HK-2 (cell line): Measurements from ENCODE around the gene SLC26A2.
"Not testable (repeated sequence)": the region's sequence is repeated elsewhere in the genome, so short reads cannot be mapped to it uniquely, and the experiment has no call there.

ENCODE experiments used
- DNase-seq: peaks from one replicate; pipeline ENCODE4 v3.0.0-alpha.2; 2018; ENCODE audit not compliant: unreplicated experiment

SLC26A2 gene

DNA sequence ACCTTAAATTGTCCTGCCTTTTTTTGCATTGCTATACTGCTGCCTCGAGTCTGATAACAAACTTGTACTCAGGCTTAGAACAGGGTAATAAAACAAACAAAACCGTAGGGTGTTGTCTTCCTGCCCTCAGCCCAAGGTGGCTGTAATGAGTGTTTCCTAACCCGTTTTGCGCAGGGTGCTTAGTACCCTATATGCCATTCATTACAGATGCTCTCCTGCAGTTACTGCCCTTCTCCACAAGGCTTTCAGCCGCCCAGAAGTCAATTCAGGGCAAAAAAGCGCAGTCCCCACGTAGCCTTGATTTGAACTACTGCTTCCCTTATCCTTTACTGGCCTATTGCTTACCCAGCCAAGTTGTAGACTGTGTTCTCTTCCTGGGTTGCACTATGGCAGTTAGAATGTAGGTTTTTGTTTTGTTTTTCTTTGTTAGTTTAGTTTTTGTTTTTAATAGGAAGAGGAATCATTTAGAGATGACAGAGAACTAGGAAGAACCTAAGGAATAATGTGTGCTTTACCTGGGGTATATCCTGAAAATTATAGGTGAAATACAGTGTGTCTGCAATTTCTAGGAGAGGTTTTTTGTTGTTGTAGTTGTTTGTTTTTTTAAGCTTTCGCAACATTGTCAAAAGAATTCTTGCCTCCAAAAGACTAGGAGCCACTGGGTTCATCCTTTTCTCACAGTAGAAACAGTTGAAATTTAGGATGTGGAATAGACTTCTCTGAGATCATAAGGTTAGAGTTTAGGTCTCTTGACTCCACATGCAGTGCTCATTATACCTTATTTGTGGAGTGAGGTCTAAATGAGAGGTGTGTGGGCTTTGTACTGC, 41.3 kb downstream of the SLC26A2 start:
- DNase-seq, result peak; percentile 33

DNA sequence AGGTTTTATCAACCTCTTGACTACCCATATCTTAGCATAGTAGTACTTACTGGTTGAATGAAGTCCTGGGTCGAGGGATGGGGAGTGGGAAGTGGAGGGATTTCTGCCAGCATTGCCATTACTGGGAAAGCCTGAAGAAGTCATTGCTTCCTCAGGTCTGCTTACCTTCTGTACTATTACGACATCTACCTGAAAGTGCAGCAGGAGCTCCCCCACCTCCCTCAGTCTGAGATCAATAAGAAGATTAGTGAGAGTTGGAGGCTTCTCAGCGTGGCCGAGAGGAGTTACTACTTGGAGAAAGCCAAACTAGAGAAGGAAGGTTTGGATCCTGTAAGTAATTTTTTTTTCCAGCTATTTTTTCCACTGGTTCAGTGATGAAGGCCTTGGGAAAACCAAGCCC, 45.8 kb downstream of the SLC26A2 start:
- DNase-seq, result no peak

DNA sequence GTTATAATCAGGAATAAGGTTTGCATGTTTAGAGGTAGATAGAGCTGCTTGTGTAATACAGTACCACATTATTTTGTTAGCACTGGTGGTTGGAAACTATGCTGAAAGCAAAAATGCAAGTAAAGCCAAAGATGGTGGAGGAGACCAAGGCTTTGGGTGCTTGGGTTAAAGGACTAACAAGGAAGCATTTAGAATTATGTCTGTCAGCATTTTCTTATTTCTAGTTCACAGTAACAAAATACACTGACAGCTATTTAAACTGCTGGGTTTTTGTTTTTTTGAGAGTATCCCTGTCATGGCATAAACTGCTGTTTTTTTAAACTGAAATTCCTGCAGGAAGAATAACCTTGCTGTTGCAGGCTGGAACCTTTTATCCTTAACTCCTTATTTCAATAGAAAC, 46.5 kb downstream of the SLC26A2 start:
- no peak for DNase-seq

DNA sequence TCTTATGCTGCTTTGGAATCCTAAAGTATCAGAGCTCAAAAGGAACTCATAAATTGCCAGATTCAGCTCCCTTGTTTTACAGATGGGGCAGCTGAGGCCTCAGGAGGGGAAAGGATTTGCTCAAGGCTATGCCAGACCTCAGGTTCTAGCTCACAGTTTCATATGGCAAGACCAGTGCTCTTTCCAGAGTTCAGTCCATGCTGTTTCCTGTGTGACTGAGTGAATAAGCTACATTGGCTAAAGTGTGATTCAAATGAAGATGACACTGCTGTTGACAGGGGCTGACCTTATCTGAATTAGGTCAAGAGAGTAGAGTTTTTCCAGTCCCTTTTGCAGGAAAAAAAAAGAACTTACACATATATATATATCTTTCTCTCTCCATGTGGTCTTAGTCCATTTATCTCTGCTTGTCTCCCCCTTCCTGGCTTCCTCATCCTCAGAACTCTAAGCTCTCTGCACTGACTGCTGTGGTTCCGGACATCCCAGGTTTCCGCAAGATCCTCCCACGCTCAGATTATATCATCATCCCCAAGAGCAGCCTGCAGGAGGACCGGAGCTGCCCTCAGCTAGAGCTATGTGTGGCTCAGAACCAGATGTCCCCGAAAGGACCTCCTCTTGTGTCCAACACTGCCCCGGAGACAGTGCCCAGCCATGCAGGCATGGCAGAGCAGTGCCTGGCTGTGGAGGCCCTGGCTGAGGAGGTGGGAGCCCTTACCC, 49.3 kb downstream of the SLC26A2 start:
- DNase-seq, result no peak

DNA sequence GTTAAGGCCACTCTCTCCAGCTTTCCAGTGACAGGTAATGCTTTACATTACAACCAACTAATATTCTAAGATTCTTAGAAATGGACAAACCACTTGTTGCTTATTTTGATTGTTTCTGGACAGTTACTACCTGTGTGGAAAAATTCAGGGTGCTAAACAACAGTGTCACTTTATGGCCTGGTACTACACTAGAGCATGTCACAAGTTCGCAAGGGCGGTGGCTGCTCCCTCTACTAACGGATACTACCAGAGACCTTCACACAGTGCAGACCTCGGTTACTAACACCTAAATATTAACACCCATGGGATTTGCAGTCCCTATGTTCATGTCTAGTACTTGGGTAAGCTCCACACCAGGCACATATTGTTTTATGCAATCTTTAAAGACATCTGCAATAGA, 53.4 kb downstream of the SLC26A2 start:
- no peak for DNase-seq

DNA sequence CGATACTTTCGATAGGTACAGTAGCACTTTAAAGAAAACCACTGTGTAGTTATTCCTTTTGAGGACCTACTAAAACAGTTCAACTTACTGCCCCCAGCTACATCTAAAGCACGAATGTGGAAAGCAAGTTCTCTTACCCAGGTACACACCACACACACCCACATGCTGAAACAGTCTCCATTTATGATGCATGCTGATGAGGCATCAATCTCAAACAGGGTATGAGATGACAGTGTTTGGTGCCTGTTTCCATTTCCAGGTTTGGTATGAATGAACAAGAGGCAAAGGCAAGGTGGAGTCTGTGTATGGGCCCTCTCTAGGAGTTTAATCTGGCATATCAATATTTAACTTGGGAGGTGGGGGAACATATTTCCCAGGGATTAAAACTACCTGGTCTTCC, 53.9 kb downstream of the SLC26A2 start:
- no peak for DNase-seq

DNA sequence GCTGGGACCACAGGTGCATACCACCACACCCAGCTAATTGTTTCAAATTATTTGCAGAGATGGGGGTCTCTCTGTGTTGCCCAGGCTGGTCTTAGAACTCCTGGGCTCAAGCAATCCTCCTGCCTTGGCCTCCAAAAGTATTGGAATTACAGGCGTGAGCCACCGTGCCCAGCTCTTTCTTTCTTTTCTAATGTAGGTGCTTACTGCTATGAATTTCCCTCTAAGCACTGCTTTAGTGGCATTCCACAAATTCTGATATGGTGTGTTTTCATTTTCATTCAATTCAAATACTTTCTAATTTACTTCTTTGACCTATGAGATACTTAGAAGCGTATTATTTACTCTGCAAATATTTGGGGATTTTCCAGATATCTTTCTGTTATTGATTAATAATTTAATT, 54.9 kb downstream of the SLC26A2 start:
- no peak for DNase-seq

DNA sequence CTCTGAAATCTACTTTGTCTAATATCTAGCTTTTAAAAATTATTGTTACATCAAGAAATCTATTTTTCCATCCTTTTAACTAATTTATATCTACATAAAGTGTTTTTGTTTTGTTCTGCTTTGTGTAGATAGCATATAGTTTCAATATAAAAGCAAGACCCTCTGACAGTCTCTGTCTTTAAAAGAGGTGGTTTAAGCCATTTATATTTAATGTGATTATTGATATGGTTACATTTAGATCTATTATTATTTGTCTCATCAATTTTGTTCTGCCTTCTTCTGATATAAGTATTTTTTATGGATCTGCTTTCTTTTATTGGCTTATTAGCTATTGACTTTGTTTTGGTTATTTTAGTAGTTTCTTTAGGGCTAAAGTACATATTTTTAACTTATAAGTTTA, 56.0 kb downstream of the SLC26A2 start:
- DNase-seq, result no peak

DNA sequence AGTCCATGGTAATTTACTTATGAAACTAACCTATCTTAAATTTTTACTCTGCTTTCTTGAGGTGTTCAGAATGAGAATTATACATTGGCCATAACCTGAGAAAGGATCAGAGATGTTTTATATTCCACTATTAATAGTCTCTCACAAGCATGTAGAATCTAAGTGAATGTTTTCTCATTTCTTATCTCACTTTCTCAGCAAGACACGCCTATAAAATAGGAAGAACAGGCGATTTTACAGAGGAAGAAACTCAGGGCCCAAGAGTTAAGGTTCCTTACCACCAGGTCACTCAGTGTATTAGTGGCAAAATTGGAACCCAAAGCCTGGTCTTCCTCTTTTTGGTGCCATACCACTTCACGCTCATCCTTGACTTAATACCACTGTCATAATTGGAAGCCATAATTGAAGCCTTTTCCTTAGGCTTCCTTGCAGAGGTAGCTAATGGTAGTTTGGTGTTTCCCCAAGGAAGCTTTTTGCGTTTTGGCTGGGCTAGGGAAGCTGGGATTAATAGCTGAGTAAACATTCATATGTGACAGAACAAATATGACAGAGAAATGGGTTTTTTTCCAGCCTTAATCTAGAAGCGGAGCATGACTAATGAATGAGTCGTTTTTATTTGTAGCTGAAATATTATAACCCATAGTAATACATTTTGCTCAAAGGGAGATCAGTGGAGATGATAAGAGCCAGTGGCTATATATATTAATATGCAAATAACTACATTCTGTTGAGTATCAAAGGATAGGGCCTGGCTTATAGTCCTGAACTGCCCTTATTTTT, 56.9 kb downstream of the SLC26A2 start:
- DNase-seq, result no peak

DNA sequence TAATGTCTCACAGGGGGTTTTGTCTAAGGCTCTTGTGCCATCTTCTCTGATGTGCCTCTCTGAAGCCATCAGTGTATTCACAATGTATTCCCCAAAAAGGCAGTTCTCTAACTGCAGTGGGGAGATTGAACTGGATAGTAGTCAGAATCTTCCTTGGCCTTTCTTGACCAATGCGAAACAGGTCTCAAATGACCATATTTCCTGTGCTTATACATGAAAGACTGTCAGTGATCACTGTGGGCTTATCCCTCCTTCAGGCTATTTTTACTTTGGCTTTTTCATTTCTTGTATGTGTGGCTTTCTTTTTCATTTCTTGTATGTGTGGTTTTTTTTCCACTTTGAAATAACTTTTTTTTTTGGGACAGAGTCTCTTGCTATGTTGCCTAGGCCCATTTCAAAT, 59.7 kb downstream of the SLC26A2 start:
- no peak for DNase-seq

DNA sequence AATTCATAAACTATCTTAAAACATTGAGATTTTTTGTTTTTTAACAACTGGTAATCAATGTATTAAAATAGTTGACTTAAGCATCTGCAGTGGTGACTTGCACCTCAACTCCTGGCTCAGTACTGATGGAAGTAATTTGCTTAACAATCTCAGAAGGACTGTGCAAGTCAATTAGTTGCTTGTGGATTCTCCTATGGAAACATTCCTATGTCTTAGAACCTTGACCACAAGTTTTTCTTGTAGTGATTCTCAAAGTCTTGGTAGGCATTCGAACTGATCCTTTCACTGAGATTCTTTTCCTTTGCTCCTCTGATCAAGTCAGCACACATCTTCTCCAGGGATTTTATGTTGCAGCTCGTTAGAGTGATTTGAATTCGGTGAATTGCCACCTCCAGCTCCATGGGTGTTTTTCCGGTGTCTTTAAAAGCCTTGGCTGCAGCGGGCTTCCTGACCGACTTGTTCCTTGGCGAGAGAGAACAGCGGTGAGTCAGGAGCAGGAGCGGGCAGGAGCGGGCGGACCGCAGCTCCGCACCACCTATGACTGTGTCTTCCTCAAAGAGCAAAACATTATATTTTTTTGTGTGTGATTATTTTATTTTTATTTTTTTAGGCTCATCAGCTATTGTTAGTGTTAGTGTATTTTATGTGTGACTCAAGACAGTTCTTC, 61.1 kb downstream of the SLC26A2 start:
- peak; percentile 46 for DNase-seq

DNA sequence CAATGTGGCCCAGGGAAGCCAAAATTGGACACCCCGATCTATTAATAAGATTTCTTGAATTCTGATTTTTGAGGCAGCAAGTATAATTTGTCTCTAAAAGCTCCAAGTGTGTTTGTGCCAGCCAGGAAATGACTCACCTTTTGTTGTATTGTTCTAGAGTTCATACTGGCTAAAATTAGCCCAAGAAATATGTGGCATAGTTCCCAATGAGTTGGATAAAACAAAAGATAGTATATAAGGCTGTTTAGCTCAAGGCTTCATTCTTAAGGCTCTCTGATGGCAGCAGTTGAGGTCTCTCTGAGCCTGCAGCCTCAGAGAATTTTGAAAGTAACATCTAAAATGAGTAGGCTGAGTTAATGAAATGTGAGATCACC, 61.6 kb downstream of the SLC26A2 start:
- no peak for DNase-seq

DNA sequence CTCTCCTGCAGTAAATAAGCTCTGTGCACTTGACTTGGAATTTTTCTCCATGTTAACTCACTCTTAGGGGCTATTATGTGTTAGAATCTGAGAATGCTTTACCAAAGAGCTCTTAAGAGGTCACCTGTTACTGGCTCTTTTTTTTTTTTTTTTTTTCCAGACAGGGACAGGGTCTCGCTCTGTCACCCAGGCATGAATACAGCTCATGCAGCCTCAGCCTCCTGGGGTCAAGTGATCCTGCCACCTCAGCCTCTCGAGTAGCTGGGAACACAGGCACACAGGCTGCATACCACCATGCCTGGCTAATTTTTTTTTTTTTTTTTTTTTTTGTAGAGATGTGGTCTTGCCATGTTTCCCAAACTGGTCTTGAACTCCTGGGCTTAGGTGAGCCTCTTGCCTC, 62.1 kb downstream of the SLC26A2 start:
- DNase-seq, result peak; percentile 18

DNA sequence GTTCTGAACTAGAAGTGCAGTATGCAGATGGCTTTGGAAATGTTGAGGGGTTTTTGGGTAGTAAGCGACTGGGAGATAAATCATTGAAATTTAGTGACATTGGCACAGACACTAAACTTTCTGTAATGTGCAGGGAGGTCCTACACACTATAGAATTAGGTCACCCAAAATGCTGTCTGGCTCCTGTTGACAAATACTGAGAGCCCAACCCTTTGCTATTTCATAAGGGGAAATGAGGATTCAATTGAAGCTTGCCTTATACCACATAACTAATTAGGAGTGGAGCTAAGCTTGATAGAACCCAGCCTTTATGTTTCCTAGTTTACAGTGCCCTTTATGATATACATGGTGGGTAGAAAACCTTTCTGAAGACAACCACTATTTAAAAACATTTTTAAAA, 62.6 kb downstream of the SLC26A2 start:
- DNase-seq, result no peak

DNA sequence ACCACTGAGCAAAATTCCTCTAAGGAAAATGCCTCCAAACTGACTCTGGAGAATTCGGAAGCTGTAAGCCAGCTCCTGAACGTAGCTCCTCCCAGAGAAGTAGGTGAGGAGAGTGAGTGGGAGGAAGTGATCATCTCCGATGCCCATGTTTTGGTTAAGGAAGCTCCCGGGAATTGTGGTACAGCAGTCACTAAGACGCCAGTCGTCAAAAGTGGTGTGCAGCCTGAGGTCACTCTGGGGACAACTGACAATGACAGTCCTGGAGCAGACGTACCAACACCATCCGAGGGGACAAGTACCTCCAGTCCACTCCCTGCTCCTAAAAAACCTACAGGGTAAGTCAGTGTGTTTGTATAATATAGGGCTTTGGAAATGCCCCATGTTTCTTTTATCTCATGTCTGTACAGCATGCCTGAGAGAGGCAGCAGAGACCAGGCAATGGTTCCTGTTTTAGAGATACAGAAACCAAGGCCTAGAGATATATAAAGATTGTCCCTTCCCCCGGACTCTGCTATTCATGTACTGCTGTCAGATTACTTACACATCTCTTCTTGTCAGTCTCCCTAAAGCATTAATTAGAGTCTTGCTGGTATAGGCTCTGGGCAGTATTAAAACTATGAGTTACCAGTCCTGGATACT, 63.9 kb downstream of the SLC26A2 start:
- no peak for DNase-seq

DNA sequence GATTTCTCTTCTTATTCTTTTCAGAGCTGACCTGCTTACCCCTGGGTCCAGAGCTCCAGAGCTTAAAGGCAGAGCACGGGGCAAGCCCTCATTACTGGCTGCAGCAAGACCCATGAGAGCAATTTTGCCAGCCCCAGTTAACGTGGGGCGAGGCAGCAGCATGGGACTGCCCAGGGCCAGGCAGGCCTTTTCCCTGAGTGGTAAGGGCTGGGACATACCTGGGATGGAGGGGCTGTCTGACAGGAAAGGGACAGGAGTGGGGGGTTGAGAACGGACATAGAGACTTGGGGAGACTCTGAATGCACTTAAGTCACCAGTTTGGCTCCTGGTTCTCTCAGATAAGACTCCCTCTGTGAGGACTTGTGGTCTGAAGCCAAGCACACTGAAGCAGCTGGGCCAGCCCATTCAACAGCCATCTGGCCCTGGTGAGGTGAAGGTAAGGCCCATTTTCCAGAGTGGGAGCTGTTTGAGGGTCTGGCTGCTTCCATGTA, 66.2 kb downstream of the SLC26A2 start:
- DNase-seq, result no peak

DNA sequence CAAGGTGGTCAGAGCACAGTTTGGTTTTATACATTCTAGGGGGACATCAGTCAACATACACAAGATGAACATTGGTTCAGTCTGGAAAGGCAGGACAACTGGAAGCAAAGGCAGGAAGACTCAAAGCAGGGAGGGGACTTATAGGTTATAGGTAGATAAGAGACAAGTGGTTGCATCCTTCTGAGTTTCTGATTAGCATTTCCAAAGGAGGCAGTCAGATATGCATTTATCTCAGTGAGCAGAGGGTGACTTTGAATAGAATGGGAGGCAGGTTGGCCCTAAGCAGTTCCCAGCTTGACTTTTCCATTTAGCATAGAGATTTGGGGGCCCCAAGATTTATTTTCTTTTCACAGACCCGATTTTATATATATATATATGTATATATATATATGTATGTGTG, 67.5 kb downstream of the SLC26A2 start:
- DNase-seq, result not testable (repeated sequence)

DNA sequence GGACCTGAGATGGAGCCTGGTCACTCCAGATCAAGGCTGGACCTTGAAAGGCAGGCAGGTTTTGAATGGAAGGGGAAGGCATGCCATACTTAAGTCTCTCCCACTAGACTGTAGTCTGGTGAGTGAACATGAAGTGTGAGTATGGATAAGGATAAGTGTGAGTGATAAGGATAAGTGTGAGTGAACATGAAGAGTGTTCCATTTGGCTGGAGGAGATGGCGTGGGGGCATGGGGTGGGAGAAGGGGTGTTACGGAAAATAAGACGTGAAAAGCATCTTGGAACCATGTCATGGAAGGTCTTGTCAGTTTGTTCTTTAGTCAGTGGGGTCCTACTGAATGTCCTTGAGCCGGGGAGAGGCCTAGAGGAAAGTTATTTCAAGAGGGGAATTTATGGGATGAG, 72.8 kb downstream of the SLC26A2 start:
- no peak for DNase-seq

DNA sequence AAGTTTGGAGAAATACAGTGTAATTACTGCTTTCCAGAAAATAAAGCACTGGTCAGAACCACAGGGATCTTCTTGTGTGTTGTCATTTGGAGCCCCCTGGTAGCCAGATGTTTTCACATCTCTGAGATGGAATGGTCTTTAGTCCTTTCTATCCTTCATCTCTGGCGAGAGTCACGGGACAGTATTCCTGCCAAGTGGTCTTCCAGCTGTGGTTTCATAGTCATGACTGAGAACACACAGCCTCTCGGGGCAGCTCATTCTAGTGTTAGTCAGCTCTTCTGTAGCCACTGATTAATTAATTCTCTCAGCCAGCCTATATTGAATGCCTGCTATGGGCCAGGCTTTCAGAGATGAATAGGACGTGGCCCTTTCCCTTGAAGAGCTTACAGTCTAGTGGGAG, 74.1 kb downstream of the SLC26A2 start:
- no peak for DNase-seq

DNA sequence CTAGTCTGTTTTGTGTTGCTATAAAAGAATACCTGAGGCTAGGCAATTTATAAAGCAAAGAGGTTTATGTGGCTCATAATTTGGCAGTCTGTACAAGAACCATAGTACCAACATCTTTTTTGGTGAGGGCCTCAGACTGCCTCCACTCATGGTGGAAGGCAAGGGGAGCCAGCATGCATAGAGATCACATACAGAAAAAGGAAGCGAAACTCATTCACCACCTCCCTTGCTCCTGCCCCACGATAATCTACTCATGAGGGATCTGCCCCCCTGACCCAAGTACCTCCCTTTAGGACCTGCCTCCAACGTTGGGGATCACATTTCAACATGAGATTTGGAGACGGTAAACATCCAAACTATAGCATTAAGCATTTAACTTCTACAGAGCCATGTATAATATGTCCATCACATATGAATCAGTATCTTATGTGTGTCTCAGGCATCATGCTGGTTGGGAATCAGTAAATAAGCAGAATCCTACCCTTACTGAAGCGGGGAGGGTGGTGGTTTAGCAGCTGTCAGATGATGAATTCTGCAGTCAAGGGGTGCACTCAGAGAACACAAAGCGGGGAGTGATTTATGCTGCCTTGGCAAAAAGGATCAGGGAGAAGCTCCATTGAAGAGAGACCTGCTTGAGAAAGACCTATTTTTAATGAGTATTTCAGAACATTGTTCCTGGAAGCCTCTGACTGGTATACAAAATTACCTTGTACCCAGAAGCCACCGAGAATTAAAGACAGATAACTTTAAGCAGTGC, 74.8 kb downstream of the SLC26A2 start:
- DNase-seq, result no peak

DNA sequence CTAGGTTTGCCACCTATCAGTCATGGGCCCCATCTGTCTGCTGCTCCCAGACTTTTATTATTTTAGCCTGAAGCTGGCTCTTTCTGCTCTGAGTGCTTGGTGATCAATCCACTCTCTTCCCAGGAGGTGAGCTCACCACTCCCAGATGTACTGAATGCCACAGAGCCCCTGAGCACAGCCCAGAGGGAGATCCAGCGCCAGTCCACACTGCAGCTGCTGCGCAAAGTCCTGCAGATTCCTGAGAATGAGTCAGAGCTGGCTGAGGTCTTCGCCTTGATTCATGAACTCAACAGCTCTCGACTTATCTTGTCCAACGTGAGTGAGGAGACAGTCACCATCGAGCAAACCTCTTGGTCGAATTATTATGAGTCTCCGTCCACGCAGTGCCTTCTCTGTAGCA, 76.0 kb downstream of the SLC26A2 start:
- peak; percentile 85 for DNase-seq
